ENCODE measurements around the gene SPACA4. TPM values are rescaled to one million over a fixed set of nuclear protein-coding genes. Genes with fewer than 3 reads are reported as not detected.
"Not testable (repeated sequence)": the region's sequence is repeated elsewhere in the genome, so short reads cannot be mapped to it uniquely, and the experiment has no call there.

The SPACA4 gene
- total RNA-seq, 1 donor from 2014 or later = 0.98 TPM

DNA sequence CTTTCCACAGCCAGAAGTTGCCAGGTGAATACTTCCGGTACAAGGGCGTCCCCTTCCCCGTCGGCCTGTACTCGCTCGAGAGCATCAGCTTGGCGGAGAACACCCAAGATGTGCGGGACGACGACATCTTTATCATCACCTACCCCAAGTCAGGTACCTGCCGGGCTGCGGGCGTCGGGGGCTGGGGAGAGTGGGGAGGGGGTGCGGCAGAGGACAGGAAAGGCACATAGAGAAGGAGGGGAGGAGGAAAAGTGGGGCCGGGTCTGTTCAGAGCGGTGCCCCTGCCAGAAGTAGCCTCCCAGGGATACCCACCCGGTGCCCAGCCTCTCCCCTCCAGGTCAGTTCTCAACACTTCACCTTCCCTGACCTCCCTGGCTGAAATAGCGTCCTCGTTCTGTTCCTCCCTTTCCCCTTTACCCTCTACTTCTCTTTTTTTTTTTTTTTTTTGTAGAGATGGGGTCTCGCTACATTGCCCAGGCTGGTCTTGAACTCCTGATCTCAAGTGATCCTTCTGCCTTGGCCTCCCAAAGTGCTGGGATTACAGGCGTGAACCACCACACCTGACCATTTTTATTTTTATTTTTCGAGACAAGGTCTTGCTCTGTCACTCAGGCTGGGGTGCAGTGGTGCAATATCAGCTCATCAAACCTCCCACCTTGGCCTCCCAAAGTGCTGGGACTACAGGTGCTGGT, 30.5 kb upstream of the SPACA4 start:
- TF ChIP-seq CTCF (IDR thresholded peaks at IDR 0.05) = no peak
- Histone ChIP-seq H3K9me3 (no peaks in the 10 kb centered on the region), H3K27me3 (no peaks in the 10 kb centered on the region), H3K36me3 (no peaks in the 10 kb centered on the region), H3K4me1 (peaks cover 6% of the 10 kb centered on the region), H3K4me3 (no peak overlapping the region), H3K27ac (no peak overlapping the region)
- intact Hi-C loops (cut with DNase I) = no loop called here
- ATAC-seq = no peak
- DNase-seq = no peak

GRCh38 chr19:48577908-48578307, 28.6 kb upstream of the SPACA4 start:
- H3K9me3 ChIP-seq; H3K4me3 ChIP-seq; intact Hi-C loops (cut with DNase I); H3K27me3 ChIP-seq; H3K27ac ChIP-seq; H3K4me1 ChIP-seq; ATAC-seq; H3K36me3 ChIP-seq; DNase-seq: not testable (repeated sequence)

DNA sequence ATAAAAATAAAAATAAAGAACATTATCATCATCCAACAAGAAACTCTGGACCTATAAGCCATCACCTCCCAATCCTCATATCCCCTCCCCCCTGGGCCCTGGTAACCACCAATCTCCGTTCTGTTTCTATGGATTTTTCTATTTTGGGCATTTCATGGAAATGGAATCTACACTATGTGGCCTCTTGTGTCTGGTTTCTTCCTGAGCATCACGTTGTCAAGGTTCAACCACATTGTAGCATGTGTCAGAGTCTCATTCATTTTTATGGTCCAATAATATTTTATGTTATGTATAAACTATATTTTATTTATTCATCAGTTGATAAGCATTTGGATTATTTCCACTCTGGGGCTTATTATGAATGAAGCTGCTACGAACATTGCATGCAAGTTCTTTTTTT, 27.7 kb upstream of the SPACA4 start:
- H3K27me3 ChIP-seq = no peaks in the 10 kb centered on the region
- no peak for TF ChIP-seq CTCF (IDR thresholded peaks at IDR 0.05)
- H3K9me3 ChIP-seq = no peaks in the 10 kb centered on the region
- H3K36me3 ChIP-seq = no peaks in the 10 kb centered on the region
- peaks cover 8% of the 10 kb centered on the region for H3K4me1 ChIP-seq
- no peak overlapping the region for H3K27ac ChIP-seq
- intact Hi-C loops (cut with DNase I) = no loop called here
- DNase-seq (no peak), ATAC-seq (no peak)
- no peak overlapping the region for H3K4me3 ChIP-seq

DNA sequence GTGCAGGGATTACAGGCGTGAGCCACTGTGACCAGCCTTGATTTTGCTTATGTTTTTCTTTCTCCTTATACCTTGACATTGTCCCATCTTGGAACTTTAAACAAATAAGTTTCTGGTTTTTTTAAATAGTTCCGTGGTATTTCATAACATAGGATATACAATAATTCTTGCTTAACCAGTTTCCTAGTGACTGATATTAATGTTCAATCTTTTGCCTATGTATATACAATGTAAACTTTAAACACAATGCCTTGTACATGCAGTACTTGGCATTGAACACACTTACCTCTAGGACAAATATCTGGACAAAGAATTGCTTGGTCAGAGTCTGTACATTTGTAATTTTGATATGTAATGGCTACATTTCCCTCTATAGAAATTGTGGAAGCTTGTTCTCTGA, 24.4 kb upstream of the SPACA4 start:
- no peak overlapping the region for H3K27ac ChIP-seq

GRCh38 chr19:48587387-48587786, 19.2 kb upstream of the SPACA4 start:
- no peak for ATAC-seq
- Histone ChIP-seq H3K4me3 (no peak overlapping the region), H3K4me1 (peaks cover 8% of the 10 kb centered on the region), H3K9me3 (no peaks in the 10 kb centered on the region), H3K27ac (no peak overlapping the region), H3K27me3 (no peaks in the 10 kb centered on the region), H3K36me3 (no peaks in the 10 kb centered on the region)
- DNase-seq = no peak
- TF ChIP-seq CTCF (IDR thresholded peaks at IDR 0.05) = no peak
- intact Hi-C loops (cut with DNase I) = loop anchor here (10.0 kb wide), 1 partner anchor 93 kb away; no protein-coding TSS in a partner anchor

More for the DNA sequence above, 24.4 kb upstream of the SPACA4 start:
- no peaks in the 10 kb centered on the region for H3K27me3 ChIP-seq
- DNase-seq = no peak
- no peak for TF ChIP-seq CTCF (IDR thresholded peaks at IDR 0.05)
- no peak overlapping the region for H3K4me3 ChIP-seq
- H3K9me3 ChIP-seq = no peaks in the 10 kb centered on the region
- no peak for ATAC-seq
- H3K36me3 ChIP-seq = no peaks in the 10 kb centered on the region
- peaks cover 8% of the 10 kb centered on the region for H3K4me1 ChIP-seq
- intact Hi-C loops (cut with DNase I) = loop anchor here (10.0 kb wide), 1 partner anchor 87 kb away; no protein-coding TSS in a partner anchor

DNA sequence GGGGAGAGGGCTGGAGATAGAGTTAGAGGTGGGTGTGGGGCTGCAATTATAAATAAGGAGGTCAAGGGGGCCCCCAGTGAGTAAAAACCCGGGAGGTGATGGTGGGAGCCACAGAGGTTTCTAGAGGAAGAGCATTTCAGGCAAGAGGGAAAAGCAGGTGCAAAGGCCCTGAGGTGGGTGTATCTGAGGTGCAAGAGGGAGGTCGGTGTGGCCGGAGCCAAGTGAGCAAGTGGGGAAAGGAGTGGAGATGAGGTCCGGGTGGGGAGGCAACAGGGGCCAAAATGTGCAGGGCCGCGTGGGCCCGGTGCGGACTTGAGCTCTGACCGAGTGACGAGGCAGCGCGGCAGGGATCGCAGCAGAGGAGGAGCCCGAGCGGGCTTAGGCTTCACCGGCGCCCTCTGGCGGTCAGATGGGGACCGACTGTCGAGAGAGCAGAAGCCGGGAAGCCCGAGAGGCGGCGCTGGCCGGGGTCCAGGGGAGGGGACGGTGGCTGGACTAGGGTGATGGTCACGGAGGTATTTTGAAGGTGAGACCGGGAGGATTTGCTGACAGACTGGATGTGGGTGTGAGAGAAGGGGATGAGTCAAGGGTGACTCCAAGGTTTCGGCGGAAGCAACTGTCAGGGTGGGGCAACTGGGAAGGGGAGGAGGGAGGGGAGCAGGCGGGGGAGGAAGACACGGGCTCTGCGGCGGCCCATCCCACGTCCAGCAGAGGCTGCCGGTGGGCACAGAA, 17.7 kb upstream of the SPACA4 start:
- intact Hi-C loops (cut with DNase I) = loop anchor here (10.0 kb wide), 1 partner anchor 94 kb away; no protein-coding TSS in a partner anchor
- Histone ChIP-seq H3K27ac (no peak overlapping the region), H3K4me3 (peak overlapping the region; percentile 39), H3K4me1 (peaks cover 6% of the 10 kb centered on the region), H3K27me3 (no peaks in the 10 kb centered on the region), H3K9me3 (no peaks in the 10 kb centered on the region), H3K36me3 (no peaks in the 10 kb centered on the region)
- TF ChIP-seq CTCF (IDR thresholded peaks at IDR 0.05) = peak; percentile 95
- ATAC-seq = peak; percentile 90
- DNase-seq = peak; percentile 96
